ENCODE data around the gene CBX7.

Gene CBX7

GRCh38 chr22:39146256-39147101 is 6.0 kb downstream of the CBX7 start:
- no peak for DNase-seq

- DNase-seq = no peak
Observed at GRCh38 chr22:39144101-39144767, 8.2 kb downstream of the CBX7 start.

- no peak for DNase-seq
Observed at GRCh38 chr22:39142088-39142680, 10.3 kb downstream of the CBX7 start.

GRCh38 chr22:39139933-39140332 is 12.5 kb downstream of the CBX7 start:
- DNase-seq = no peak

GRCh38 chr22:39138357-39138997 is 14.0 kb downstream of the CBX7 start:
- DNase-seq = no peak

GRCh38 chr22:39136317-39136716 is 16.2 kb downstream of the CBX7 start:
- DNase-seq = no peak

GRCh38 chr22:39135092-39135896 is 17.2 kb downstream of the CBX7 start:
- no peak for DNase-seq

GRCh38 chr22:39134366-39135091 is 18.0 kb downstream of the CBX7 start:
- no peak for DNase-seq

GRCh38 chr22:39133871-39134270 is 18.6 kb downstream of the CBX7 start:
- no peak for DNase-seq

GRCh38 chr22:39132871-39133524 is 19.5 kb downstream of the CBX7 start:
- no peak for DNase-seq

- no peak for DNase-seq
Observed at GRCh38 chr22:39132281-39132680, 20.2 kb downstream of the CBX7 start.

- DNase-seq = no peak
Observed at GRCh38 chr22:39130892-39131855, 21.3 kb downstream of the CBX7 start.

GRCh38 chr22:39130152-39130704 is 22.3 kb downstream of the CBX7 start:
- DNase-seq = no peak

GRCh38 chr22:39129746-39130145 is 22.7 kb downstream of the CBX7 start:
- DNase-seq = no peak

GRCh38 chr22:39129081-39129480 is 23.4 kb downstream of the CBX7 start:
- DNase-seq = no peak

GRCh38 chr22:39128508-39128907 is 24.0 kb downstream of the CBX7 start:
- no peak for DNase-seq

GRCh38 chr22:39125622-39126021 is 26.9 kb downstream of the CBX7 start:
- peak in 1 of 2 experiments; percentile 15 for DNase-seq

- DNase-seq = no peak
Observed at GRCh38 chr22:39123751-39124581, 28.5 kb downstream of the CBX7 start.

Data from NCI-H187 (cell line).